ENCODE data around the gene STAT5B.
"Not testable (repeated sequence)": the region's sequence is repeated elsewhere in the genome, so short reads cannot be mapped to it uniquely, and the experiment has no call there.

Gene STAT5B

DNA sequence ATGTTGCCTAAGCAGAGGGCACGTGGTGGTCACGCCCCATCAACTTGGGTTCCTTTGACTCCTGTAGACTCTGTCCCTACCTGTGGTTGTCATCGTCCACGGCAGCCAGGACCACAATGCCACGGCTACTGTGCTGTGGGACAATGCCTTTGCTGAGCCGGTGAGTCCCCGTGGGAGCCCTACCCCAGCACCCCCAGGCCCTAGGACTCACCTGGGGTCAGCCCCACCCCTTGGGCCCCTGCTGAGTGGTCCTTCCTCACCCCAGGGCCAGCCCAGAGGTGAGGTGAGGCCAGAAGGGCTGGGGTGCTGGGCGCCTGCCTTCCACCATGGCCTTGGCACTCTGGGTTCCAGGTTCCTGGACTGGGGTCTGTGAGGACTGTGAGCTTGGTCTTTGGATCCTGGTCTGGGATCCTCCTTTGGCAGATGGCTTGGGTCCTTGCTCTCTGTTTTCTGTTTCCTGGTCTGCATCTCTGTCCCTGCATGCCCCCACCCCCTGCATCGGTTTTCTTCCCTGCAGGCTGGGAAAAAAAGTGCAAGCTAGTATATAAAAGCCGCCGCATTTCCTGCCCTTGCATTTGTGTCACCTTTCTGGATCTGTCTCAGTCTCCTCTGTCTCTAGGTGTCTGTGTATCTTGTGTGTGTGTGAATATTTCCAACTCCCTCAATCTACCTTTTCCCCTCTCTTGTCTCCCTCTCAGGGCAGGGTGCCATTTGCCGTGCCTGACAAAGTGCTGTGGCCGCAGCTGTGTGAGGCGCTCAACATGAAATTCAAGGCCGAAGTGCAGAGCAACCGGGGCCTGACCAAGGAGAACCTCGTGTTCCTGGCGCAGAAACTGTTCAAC lies 29.6 kb upstream of the STAT5B start:
- no peak for DNase-seq

DNA sequence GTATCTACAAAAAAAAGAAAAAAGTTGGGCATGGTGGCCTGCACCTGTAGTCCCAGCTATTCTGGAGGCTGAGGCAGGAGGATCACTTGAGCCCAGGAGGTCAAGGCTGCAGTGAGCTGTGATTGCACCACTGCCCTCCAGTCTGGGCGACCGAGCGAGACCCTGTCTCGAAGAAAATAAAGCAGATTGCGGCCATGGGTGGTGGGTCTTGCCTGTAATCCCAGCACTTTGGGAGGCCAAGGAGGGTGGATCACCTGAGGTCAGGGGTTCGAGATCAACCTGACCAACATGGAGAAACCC lies 28.8 kb upstream of the STAT5B start:
- not testable (repeated sequence) for DNase-seq

DNA sequence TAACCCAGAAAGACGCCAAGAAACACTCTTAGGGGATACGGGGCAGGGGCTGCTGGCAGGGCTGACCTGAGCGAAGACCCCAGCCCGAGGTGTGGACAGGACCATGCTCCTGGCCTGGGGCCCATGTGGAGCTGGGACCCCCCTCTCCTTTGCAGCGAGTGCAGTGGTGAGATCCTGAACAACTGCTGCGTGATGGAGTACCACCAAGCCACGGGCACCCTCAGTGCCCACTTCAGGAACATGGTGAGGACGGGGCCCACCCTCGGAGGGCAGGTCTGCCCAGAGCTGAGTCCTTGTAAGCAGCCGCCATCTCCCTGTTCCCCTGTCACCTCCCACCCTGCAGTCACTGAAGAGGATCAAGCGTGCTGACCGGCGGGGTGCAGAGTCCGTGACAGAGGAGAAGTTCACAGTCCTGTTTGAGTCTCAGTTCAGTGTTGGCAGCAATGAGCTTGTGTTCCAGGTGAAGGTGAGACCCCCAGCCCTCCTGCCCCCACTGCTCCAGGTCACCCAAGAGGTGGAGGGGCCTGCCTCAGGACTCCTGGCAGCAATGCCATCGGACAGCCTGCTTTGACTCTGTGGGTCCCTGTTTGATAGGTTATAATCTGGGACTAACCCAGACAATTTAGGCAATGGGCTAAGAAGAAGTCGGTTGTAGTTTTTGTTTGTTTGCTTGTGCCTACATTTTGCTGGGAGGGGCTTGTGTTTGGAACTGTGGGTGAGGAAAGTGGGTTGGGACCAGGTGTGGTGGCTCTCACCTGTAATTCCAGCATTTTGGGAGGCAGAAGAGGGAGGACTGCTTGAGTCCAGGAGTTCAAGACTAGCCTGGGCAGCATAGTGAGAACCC lies 28.2 kb upstream of the STAT5B start:
- DNase-seq = no peak

DNA sequence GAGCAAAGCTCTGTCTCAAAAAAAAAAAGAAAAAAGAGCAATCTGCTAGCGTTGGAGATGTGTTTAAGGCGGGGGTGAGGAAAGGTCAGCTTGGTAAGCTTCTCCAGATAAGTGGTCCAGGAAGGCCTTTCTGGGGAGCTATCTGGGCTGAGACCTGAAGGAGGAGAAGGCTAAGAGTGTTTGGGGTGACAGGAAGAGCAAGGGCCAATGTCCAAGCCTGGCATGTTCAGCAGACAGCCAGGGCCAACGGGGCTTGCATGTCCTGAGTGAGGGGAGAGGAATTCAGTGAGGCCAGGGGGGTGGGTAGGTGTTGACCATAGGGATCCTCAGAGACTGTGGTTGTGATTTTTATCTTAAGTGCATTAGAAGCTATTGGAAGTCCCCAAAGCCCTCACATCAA lies 27.5 kb upstream of the STAT5B start:
- DNase-seq = no peak

DNA sequence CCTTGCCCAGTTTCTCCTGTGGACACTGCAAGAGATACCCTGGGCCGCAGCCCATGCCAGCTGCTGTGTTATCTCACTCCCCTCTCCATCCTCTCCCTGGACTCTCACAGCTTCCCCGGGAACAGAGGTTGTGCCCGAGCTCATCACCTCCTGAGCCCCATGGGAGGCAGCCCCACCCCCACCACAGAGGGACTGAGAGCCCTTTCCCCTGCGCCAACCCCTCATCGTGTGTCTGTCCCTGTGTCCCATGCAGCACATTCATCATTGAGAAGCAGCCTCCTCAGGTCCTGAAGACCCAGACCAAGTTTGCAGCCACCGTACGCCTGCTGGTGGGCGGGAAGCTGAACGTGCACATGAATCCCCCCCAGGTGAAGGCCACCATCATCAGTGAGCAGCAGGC lies 24.8 kb upstream of the STAT5B start:
- DNase-seq = no peak

DNA sequence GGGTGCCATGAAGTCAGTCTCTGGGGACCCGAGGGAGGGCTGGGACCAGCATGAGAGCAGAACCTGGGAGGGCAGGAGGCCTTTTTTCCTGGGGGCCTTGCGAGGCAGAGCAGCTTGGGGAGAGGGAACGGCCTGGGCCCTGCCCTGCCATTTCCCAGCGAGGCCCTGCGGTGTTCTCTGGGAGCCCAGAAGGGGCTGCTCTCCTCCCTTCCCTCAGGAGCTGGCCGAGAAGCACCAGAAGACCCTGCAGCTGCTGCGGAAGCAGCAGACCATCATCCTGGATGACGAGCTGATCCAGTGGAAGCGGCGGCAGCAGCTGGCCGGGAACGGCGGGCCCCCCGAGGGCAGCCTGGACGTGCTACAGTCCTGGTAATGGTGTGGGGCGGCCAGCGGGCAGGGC lies 23.7 kb upstream of the STAT5B start:
- DNase-seq = not testable (repeated sequence)

DNA sequence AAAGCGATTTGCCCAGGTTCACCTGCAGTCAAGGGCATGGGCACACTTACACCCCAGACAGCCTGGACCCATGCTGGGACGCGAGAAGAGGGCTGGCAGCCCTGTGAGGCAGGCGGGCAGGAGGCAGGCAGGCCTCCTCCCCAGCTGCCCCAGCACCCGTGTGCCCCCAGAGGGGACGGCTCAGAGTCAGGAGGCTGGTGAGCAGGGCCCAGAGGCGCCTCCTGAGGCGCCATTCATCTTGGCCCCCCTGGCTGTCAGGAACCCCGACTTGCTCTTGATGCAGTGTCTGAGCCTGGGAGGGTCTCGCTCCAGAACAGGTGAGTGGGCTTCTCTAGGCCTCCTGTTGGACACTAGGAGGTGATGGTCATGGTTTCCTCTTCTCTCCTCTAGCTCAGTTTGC lies 23.2 kb upstream of the STAT5B start:
- not testable (repeated sequence) for DNase-seq

DNA sequence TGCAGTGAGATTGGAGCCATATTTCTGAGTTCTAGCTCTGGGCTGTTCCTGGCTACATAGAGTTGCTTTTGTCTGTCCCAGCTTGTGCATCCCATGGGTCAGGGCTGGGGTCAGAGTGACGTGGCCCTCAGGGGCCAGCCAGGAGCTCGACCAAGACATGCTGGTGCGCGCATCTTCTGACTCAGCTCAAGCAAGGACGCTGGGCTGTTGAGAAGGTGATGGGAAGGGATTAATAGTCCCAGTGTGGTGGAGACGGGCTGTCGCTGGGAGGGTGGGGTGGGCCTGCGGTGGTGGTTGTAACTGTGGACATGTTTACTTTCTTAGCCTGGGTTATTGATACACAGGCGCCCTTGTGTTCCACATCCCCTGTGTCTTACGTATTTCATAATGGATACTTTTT lies 21.6 kb upstream of the STAT5B start:
- DNase-seq = not testable (repeated sequence)

DNA sequence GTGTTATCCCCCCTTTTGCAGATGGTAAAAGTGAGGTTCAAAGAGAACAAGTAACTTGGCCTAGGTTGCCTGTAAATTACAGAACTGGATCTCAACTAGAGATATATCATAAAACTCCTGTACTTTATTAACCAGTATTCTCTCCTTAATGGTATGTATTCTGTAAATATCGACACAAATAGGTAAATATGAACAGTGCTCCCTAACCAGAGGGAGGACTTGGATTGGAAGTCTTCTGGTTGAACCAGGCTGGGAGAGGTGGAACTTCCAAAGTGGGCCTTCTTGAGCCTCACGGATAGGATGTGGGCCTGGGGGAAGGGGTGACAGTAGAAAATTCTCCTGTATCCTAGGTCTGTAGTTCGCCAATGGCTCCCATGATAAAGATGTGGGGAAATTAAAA lies 19.8 kb upstream of the STAT5B start:
- no peak for DNase-seq

DNA sequence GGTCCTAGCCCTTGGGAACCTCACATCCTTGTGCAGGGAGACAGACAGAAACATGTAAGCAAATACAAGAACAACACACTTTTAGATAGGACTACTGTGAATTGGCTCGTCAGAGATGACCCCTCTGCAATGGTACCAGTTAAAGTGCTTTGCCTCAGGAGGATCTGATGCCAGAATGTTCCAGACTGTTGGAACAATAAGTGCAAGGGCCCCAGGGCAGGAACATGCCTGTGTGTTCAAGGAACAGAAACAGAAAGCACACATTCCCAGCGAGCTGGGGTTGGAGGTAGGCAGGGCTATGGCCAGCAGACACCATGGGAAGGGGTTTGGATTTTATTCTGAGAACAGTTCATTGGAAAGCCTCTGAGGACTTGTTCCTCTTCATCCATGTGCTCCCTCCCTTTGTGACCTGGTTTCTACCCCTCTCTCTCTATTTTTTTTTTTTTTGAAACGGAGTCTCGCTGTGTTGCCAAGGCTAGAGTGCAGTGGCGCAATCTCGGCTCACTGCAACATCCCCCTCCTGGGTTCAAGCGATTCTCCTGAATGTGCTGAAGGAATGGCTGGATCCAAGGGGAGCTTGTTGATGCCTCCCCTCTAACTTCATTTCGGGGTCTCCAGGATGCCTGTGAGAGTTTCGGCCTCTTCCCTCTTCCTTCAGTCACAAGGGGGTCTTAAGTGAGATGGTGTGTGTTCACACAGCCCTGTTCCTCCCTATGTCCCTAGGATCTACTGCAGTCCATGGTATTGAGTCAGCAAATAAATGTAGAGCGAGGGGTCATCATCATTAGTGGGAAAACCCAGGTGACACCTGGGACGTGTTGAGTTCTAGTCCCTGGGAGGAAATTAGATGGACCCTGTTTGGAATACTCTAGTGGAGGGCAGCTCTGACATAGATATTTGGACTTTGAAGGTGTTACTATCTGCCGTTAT lies 18.5 kb upstream of the STAT5B start:
- DNase-seq = no peak

DNA sequence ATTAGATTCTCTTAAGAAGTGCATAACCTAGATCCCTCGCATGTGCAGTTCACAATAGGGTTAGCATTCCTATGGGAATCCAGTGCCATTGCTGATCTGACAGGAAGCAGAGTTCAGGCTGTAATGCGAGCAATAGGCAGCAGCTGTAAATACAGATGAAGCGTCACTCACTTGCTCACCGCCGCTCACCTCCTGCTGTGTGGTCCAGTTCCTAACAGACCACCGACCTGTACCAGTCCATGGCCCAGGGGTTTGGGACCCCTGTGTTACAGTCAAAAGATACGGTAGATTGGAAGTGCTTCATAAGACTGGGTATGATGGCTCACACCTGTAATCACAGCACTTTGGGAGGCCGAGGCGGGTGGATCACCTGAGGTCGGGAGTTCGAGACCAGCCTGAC lies 14.9 kb upstream of the STAT5B start:
- no peak for DNase-seq

DNA sequence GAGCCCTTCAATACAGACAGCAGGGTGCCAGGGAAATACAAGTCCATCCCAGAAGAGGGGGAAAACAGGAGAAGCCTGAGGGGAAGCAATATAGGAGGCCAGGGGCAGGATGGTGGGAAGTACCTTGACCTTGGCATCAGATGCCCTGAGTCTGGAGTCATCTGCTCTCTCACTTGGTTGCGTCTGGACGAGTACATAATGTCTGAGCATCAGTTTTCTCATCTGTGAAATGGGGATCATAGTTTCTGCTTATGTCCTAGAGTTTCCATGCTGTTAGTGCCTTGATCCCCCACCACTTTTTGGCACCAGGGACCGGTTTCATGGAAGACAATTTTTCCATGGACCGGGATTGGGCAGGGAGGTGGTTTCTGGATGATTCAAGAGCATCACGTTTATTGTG lies 14.4 kb upstream of the STAT5B start:
- DNase-seq = no peak

DNA sequence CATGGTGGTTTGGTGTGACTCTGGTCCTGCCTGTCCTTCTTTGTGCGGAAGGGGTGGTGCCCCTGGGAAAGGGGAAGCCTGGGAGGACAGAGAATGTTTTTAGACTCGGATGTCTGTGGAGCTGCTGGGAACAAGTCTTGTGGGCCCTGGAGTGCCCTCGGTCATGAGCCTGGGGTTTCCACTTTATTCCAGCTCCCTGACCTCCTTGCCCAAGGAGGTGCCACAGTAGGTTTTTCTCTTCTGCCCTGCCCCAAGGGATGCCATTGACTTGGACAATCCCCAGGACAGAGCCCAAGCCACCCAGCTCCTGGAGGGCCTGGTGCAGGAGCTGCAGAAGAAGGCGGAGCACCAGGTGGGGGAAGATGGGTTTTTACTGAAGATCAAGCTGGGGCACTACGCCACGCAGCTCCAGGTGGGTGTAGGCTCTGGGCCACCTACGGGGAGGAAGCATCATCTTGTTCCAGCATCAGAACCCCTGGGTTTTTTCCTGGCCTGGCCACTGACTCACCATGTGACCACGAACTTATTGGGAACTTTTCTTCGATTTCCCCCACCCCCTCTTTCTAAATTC lies 13.5 kb upstream of the STAT5B start:
- peak; percentile 66 for DNase-seq

DNA sequence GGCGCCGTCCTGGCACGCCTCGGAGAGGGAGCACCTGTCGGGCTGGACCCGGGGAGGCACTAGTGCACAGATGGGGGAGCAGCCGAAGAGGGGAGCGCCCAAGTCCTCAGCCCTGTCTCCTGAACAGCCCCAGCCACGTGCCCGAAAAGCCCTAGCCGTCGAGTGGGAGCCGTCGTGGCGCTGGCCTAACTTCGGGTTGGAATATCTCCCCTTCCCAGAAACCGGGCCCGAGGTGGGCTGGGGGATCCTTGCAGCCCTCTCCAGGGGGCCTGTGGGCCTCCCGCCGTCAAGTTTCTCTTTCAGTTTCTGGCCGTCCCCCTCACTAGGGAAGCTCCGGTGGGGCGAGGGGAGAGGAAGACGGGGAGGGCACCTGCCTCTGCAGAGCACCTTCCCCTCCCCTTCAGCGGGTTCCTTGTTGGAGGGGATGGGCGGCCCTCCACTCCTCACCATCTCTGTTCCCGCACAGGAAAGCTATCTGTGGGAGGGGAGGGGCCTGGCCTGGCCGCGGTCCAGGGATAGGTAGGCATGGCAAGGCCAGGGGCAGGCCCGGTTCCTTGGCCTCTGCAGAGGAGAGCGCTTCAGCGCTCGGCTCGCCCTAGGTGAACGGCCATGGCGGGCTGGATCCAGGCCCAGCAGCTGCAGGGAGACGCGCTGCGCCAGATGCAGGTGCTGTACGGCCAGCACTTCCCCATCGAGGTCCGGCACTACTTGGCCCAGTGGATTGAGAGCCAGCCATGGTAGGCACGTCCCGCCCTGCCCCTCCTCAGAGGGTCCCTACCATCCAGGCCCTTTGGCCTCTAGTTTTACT lies 12.8 kb upstream of the STAT5B start:
- DNase-seq = peak; percentile 87

DNA sequence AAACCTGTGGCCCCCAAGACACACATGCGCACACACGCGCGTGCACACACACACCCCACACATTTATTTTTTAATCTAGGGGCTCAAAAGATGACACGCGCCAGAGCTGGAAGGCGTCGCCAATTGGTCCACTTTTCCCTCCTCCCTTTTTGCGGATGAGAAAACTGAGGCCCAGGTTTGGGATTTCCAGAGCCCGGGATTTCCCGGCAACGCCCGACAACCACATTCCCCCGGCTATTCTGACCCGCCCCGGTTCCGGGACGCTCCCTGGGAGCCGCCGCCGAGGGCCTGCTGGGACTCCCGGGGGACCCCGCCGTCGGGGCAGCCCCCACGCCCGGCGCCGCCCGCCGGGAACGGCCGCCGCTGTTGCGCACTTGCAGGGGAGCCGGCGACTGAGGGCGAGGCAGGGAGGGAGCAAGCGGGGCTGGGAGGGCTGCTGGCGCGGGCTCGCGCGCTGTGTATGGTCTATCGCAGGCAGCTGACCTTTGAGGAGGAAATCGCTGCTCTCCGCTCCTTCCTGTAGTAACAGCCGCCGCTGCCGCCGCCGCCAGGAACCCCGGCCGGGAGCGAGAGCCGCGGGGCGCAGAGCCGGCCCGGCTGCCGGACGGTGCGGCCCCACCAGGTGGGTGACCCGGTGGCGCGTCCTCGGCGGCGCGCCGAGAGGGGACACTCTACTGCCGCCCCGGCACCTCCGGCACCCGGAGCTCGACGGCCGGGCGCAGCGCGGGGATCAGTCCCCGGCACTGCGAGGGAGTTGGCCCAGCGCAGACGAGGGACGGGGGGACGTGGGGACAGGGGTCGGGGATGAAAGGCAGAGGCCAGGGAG lies 12.0 kb upstream of the STAT5B start, which contains the start of gene STAT5A:
Gene STAT5A (plus strand): TSS at position 522 of the 826 bp plus-strand sequence. CDS start 914 bp downstream, outside the sequence.
- DNase-seq = peak; percentile 94

DNA sequence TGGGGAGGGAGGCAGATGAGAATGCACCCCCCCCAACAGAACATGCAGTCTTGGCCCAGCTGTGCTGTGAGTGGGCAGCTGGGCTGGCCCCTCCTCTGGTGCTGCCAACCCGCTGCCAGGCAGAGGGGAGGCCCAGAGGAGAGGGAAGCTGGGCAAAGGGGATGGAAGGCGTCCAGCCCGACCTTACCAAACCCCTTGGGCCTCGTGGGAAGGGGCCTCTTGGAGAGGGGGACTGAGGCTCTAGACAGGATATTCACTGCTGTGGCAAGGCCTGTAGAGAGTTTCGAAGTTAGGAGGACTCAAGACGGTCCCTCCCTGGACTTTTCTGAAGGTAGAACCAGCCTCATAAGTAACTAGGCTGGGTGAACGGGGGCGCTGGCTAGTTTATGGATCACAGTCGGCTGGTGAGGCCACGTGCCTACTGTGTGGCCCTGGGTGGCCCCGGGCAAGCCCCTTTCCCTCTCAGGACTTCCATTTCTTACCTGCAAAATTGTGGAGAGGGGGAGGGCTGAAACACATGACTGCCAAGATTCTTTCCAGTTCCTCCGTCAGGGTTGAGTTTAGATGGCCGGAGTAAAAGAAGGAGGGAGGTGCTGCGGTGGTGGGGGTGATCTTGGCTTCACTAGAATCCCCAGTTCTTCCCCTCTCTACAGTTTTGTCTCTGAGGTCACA lies 11.2 kb upstream of the STAT5B start:
- DNase-seq = peak; percentile 89

DNA sequence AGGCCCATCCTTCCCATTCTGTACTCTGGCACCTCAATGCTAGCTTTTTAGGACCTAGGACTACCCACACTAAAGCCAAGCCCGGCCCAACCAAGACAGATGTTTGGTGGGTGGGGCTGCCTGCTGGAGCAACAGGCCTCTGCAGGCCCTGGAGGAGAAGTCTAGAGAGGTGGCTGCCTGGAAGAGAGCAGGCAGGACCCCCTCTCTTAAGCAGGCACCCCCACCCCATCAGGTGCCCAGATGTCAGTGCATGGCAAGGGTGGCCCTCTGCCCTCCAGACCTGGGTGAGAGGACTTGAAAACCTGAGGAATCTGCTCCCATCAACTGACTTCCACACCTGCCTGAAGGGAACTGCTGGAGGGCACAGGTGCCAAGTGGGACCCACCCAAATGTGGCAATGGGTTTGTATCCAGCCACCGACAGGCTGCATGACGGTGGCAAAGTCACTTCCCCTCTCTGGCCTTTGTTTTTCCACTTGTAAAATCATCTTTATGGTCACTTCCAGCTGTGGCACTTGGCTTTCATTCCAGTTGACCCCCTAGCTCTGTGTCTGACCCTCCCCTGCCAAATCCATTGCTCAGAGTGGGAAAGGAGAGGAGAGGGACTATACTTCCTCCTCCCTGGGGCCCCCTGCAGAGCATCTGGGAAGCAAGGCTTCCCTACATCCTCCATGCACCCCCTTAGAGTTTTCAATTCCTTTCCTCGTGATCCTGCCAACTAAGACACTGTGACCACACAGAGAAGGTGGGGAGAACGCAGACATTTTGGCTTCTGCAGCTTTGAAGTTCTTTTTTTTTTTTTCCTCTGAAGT lies 10.4 kb upstream of the STAT5B start:
- DNase-seq = peak; percentile 88

DNA sequence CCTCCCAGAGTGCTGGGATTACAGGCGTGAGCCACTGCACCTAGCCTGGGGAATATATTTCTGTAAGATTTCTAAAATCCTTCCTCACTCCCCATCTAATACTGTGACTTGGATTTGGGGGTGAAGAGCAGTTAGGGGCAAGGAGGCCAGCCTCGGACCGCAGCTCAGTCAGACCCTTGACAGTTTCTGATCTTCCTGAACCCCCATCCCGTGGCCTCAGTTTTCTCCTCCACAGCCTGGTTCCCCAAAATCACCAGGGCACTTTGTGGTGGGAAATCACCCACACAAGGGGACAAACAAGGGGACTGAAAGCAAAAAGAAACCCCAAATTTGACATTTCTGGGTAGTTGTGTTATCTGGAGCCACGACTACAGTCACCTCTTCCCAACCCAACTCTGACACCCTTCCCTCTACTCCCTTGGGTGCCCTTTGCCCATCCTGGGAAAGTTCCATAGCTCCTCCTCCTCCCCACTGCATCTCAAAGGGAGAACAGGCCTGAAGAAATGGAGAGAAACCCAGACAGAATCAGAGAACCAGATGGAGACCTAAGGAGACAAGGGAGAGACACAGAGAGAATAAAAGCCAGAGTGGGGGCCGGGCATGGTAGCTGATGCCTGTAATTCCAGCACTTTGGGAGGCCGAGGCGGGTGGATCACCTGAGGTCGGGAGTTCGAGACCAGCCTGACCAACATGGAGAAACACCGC lies 9.3 kb upstream of the STAT5B start:
- no peak for DNase-seq

DNA sequence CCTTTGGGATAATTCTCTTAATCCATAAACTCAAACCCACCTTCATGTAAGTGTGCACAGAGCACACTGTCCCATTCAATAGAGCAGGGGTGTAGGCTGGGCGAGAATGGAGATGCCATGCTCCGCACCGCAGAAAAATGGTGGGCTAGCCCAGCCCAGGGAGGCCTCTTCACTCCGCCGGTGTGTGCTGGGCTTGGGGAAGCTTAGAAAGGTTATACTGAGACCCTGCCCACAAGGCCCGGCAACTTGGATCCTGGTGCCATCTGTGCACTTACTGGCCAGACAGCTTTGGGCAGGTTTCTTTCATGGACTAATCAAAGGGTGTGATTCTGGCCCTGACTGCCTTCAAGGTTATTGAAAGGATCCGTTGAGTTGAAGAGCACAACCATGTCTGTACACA lies 8.4 kb upstream of the STAT5B start:
- no peak for DNase-seq
